ENCODE data around the gene BAD. TPM values are rescaled to one million over a fixed set of nuclear protein-coding genes. Genes with fewer than 3 reads are reported as not detected.

Gene BAD
- total RNA-seq, 1 experiment from 2014 or later, result 34.7 TPM

GRCh38 chr11:64256300-64256699 is 28.2 kb downstream of the BAD start:
- ChIA-PET CTCF (no interaction called here), POLR2A (interaction anchor here (1.7 kb wide), 1 partner anchor 13 kb away, joined by 5 read pairs; no protein-coding TSS in a partner anchor)
- Mint-ChIP-seq H3K27me3 (ENCODE audit: low read depth) (no peaks in the 10 kb centered on the region), H3K9me3 (no peaks in the 10 kb centered on the region), H3K27ac (no peak overlapping the region), H3K4me3 (no peak overlapping the region), H3K36me3 (peaks cover 21% of the 10 kb centered on the region), H3K4me1 (peaks cover 13% of the 10 kb centered on the region)
- ATAC-seq, result no peak
- no peak for TF ChIP-seq GTF2I (CRISPR knock-in tag; conservative IDR thresholded peaks at IDR 0.05)
- TF ChIP-seq NFE2L1 (CRISPR knock-in tag; IDR thresholded peaks at IDR 0.05), result no peak
- no peak for TF ChIP-seq JAZF1 (CRISPR knock-in tag; IDR thresholded peaks at IDR 0.05)
- TF ChIP-seq AFF4 (CRISPR knock-in tag; IDR thresholded peaks at IDR 0.05; ENCODE audit: borderline replicate concordance), result no peak
- no peak for TF ChIP-seq HMGA2 (CRISPR knock-in tag; IDR thresholded peaks at IDR 0.05)
- no peak for TF ChIP-seq PRRX2 (CRISPR knock-in tag; IDR thresholded peaks at IDR 0.05)
- TF ChIP-seq ATF6 (CRISPR knock-in tag; IDR thresholded peaks at IDR 0.05), result no peak
- no peak for TF ChIP-seq KAT7 (CRISPR knock-in tag; IDR thresholded peaks at IDR 0.05; ENCODE audit: borderline replicate concordance)
- no peak for TF ChIP-seq E2F5 (CRISPR knock-in tag; IDR thresholded peaks at IDR 0.05)
- TF ChIP-seq MYBL2 (CRISPR knock-in tag; IDR thresholded peaks at IDR 0.05), result no peak
- no peak for DNase-seq (ENCODE audit: low spot score)

GRCh38 chr11:64255135-64256128 is 29.0 kb downstream of the BAD start:
- ChIA-PET POLR2A (interaction anchor here (1.7 kb wide), 1 partner anchor 14 kb away, joined by 5 read pairs; no protein-coding TSS in a partner anchor), CTCF (interaction anchor here (1.4 kb wide), 2 partner anchors 45 to 51 kb away, joined by 3 to 6 read pairs; no protein-coding TSS in a partner anchor)
- peaks cover 16% of the 10 kb centered on the region for H3K4me1 Mint-ChIP-seq
- H3K27ac Mint-ChIP-seq, result no peak overlapping the region
- DNase-seq (ENCODE audit: low spot score) (no peak), ATAC-seq (no peak)
- H3K27me3 Mint-ChIP-seq (ENCODE audit: low read depth), result no peaks in the 10 kb centered on the region
- no peak for TF ChIP-seq TCF7 (CRISPR knock-in tag; IDR thresholded peaks at IDR 0.05; ENCODE audit: low read depth)
- no peak for TF ChIP-seq ZNF416 (CRISPR knock-in tag; IDR thresholded peaks at IDR 0.05)
- no peak for TF ChIP-seq FOXJ3 (CRISPR knock-in tag; IDR thresholded peaks at IDR 0.05; ENCODE audit: borderline replicate concordance)
- no peak for TF ChIP-seq OVOL2 (CRISPR knock-in tag; IDR thresholded peaks at IDR 0.05; ENCODE audit: borderline replicate concordance)
- no peaks in the 10 kb centered on the region for H3K9me3 Mint-ChIP-seq
- H3K4me3 Mint-ChIP-seq, result no peak overlapping the region
- peaks cover 21% of the 10 kb centered on the region for H3K36me3 Mint-ChIP-seq

GRCh38 chr11:64254326-64254725 is 30.1 kb downstream of the BAD start:
- POLR2A ChIA-PET, result no interaction called here
- DNase-seq (ENCODE audit: low spot score) (no peak), ATAC-seq (no peak)
- Mint-ChIP-seq H3K36me3 (peaks cover 10% of the 10 kb centered on the region), H3K27ac (no peak overlapping the region), H3K27me3 (ENCODE audit: low read depth) (no peaks in the 10 kb centered on the region), H3K4me3 (no peak overlapping the region; the same call in 1 of the 2 replicates), H3K9me3 (no peaks in the 10 kb centered on the region), H3K4me1 (peaks cover 25% of the 10 kb centered on the region)
- CTCF ChIA-PET, result interaction anchor here (1.0 to 1.4 kb wide), 3 partner anchors 46 to 51 kb away, joined by 3 to 6 read pairs (median 4); partner anchors contain the start of gene ESRRA
- TF ChIP-seq NR3C1 (CRISPR knock-in tag; conservative IDR thresholded peaks at IDR 0.05; ENCODE audit: low read depth) (no peak), ATF2 (CRISPR knock-in tag; IDR thresholded peaks at IDR 0.05; ENCODE audit: borderline replicate concordance, low read depth) (no peak), OVOL2 (CRISPR knock-in tag; IDR thresholded peaks at IDR 0.05; ENCODE audit: borderline replicate concordance) (no peak), CREM (CRISPR knock-in tag; IDR thresholded peaks at IDR 0.05) (no peak), SMAD3 (CRISPR knock-in tag; IDR thresholded peaks at IDR 0.05; ENCODE audit: borderline replicate concordance) (no peak), GTF2I (CRISPR knock-in tag; conservative IDR thresholded peaks at IDR 0.05) (no peak), AFF4 (CRISPR knock-in tag; IDR thresholded peaks at IDR 0.05; ENCODE audit: borderline replicate concordance) (no peak)
